GM19099 (cell line): ENCODE measurements around the gene CTNNBIP1.

Experiments used
- POLR2A ChIP-seq: IDR thresholded peaks from 3 replicates; pipeline ENCODE4 v1.6.1; 2011; ENCODE audit warnings: low read depth; ENCODE audit not compliant: insufficient read length; ENCODE audit errors: extremely low read depth

CTNNBIP1 gene

GRCh38 chr1:9909234-9910046 lies 629 bp downstream of the CTNNBIP1 start:
- no peak for TF ChIP-seq POLR2A

- TF ChIP-seq POLR2A: no peak
These were observed 1.2 kb downstream of the CTNNBIP1 start for GRCh38 chr1:9908871-9909233.

DNA sequence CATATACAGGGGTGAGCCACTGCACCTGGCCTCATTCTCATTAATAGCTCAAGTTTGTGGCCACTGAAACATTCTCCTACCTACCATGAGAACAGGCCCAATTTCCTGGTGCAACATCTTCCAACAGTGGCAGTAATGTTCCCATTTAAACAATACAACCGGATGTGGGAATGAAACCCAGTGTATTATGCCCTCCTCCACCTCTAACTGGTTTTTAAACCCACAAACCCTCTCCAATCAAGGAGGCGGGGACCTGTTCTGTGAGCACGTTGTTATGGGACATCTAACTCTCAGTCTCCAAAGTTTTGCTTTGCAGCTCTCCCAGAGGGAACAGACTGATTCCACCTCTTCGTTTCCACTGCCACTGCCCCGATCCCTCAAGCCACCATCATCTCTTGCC lies 2.6 kb downstream of the CTNNBIP1 start:
- TF ChIP-seq POLR2A: no peak

- TF ChIP-seq POLR2A: no peak
These were observed 3.6 kb downstream of the CTNNBIP1 start for GRCh38 chr1:9906466-9906865.

DNA sequence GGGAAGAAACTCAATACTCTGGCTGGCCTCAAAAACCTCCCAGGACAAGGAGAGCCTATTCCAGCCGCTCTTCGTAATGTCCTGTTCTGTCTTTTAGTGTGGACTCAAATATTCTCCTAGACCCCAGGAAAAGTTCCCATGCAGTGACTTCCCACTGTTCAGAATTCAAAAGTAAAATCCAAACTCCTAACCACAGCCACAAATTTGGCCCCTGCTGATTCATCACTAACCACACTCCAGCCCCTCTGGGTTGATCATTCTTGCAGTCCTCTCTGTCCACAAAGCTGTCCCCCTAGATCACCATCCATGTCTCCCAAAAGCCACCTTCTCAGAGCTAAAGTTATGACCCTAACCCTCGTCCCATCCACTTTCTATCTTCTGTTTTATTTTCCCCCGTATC lies 5.1 kb downstream of the CTNNBIP1 start:
- TF ChIP-seq POLR2A: no peak

DNA sequence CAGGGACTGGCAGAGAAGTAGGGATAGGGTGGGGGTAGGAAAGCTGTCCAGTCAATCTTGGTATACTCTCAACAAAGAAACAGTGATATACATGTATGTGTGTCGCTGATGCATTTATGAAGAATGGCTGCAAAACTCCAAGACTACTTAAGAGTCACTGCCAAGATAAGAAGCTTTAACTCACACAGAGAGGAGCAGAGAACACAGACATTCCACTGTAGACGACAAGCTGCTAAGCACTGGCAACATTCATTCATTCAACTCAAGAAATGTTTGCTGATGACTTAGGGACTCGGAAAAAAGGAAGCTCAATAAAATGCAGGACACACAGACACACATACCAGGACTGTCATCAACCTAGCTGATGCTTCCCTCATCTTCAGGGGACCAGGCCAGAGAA lies 5.5 kb downstream of the CTNNBIP1 start:
- TF ChIP-seq POLR2A: no peak

DNA sequence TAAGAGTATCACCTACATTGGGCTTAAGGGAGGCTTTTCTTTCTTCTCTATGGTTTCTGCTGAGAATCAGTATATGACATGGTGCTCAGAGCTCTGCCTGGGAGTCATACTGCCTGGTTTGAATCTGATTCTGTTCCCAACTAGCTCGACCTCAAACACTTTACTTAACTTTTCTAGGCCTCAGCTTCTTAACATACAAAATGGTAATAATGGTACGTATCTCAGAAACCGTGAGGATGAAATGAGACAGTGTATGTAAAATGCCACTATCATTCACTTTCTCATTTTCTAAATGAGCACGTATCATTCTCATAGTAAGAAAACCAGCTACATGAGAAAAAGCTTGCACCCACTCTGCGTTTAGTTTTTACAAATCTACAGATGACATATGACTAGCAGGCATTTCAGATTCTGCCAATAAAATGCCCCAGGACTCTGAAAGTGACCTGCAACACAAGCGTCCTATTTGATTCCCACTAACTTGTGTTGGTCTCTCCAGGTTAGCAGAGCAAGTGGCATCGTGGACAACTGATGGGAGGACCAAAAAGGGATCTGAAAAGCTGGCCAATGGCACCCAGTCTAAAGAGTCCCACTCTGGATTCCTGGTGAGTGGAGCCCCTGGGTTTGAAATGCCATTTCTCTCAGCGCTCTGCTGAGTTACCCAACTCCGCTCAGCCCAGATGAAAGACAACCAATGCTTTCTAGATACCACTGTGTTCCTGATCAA lies 6.1 kb downstream of the CTNNBIP1 start:
- no peak for TF ChIP-seq POLR2A

GRCh38 chr1:9902060-9902452 lies 8.0 kb downstream of the CTNNBIP1 start:
- TF ChIP-seq POLR2A: no peak

DNA sequence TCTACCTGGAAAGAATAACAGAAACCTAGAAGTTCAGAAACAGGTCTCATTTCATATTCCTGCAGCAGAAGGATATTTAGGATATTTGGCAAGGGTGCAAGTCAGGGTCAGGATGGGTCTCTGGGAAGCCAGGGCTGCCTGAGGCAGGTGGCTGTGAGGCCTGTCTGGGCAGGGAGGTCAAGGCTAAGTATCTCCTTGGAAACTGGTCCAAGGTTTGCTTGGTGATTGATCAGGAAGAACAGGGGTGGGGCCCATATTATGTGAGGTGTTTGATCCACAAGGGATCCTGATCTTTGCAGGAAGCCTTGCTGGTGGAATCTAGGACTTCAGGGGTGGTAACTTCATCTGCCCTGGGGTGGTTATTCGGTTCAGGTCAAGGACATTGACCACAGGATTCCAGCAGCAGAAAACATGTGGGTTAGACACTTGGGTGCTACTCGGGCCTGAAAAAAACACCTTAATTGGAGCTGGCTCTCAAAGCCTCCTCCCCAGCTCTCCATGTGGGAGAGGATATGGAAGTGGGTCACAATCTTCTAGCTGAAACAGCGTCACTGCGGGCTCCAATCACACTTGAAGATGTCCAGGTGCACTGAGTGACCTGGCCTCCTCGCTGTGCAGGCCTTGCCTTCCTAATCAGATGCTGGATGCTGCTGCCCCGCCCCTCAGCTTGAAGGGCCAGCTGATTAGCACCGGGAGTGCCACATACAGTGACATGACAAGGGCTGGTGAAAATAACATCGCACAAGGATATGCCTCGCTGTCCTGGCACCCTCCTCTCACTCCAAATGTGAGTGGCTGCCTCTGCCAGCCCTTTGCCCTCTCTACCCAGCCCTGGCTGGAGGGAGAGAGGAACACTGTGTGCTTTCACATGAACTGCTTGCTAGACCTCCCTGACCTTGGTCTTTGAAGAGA lies 8.7 kb downstream of the CTNNBIP1 start:
- no peak for TF ChIP-seq POLR2A

DNA sequence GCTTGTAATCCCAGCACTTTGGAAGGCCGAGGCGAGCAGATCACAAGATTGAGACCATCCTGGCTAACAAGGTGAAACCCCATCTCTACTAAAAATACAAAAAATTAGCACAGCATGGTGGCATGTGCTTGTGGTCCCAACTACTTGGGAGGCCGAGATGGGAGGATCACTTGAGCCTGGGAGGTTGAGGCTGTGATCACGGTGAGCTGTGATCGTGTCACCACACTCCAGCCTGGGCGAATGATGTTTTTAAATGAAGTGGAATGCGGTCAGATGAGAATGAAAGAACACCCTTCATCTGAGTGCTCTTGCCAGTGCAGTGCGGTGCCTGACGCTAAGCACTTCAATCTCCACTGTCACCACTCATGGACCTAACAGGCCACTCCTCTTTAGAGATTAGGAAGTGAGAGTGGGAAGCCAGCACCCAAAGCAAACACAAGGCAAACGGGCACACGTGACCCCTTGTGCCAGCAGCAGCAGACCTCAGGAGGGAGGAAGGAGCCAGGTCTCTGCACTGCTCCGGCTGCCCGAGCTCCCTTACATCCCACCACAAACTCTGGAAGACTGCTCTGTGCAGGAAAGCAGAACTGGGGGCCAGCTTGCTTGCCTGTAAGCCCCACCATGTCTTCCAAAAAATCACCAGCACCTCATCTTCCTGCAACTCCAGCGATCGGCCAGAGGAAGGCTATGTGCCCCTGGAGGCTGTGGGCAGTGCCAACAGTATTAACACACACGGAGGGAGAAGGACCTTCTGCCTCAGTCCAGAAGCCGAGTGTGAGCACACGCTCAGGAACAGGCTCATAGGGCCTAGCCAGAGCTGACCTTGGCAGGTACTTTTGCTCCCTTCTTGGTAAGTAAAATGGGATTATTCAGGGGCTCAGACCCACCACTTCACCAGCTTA lies 9.7 kb downstream of the CTNNBIP1 start:
- TF ChIP-seq POLR2A: no peak

GRCh38 chr1:9894115-9894514 lies 16.0 kb downstream of the CTNNBIP1 start:
- TF ChIP-seq POLR2A: no peak

GRCh38 chr1:9892563-9893528 lies 17.2 kb downstream of the CTNNBIP1 start:
- no peak for TF ChIP-seq POLR2A

DNA sequence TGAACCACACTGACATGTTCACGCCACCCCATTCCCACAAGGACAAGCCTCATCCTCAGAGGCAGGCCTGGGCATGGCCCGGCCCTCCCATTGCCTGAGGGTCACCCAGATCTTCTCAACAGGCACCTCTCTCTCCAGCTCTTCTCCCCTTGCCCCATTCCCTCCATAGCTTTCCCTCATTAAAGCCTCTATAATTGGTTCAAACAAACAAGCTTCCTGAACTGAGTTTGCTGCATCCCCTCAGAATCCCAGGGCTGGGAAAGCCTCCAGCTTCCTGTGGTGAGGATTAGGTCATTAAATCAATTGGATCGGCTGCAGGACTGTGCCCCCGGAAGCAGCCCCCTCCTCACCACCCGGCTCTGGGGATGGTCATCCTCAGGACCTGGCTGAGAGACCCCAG lies 18.9 kb downstream of the CTNNBIP1 start:
- TF ChIP-seq POLR2A: no peak
